H9 (cell line): ENCODE measurements around the gene COPS6. TPM values are rescaled to one million over a fixed set of nuclear protein-coding genes. Genes with fewer than 3 reads are reported as not detected.
A peak's percentile ranks its signal among the peaks of the same experiment; 100 is the strongest.

ENCODE experiments used
- DNase-seq: peaks from one replicate; pipeline ENCODE4 v3.0.0-alpha.2; 2017
- H2AFZ ChIP-seq: one replicate; pipeline ENCODE4 v1.6.1; 2013; ENCODE audit warnings: mild to moderate bottlenecking, low read length, control low read depth, moderate library complexity
- H2AK5ac ChIP-seq: 2 replicates; pipeline ENCODE4 v1.6.1; 2013; ENCODE audit warnings: low read length, control low read depth, mixed read lengths; ENCODE audit not compliant: insufficient read length
- H2BK120ac ChIP-seq: one replicate; pipeline ENCODE4 v1.6.1; 2013; ENCODE audit warnings: low read depth, mild to moderate bottlenecking, low read length, control low read depth, inconsistent platforms; ENCODE audit not compliant: poor library complexity, severe bottlenecking
- H2BK12ac ChIP-seq: 2 replicates; pipeline ENCODE4 v1.6.1; 2013; ENCODE audit warnings: low read length, control low read depth, mixed read lengths, low read depth; ENCODE audit not compliant: insufficient read length
- H2BK15ac ChIP-seq: 2 replicates; pipeline ENCODE4 v1.6.1; 2013; ENCODE audit warnings: low read depth, low read length, control low read depth
- H2BK20ac ChIP-seq: one replicate; pipeline ENCODE4 v1.6.1; 2013; ENCODE audit warnings: low read depth, mild to moderate bottlenecking, low read length, control low read depth, inconsistent platforms; ENCODE audit not compliant: poor library complexity, severe bottlenecking
- H2BK5ac ChIP-seq: 2 replicates; pipeline ENCODE4 v1.6.1; 2013; ENCODE audit warnings: low read length, control low read depth, mixed read lengths; ENCODE audit not compliant: insufficient read length
- H3K14ac ChIP-seq: 2 replicates; pipeline ENCODE4 v1.6.1; 2013; ENCODE audit warnings: low read length, control low read depth; ENCODE audit not compliant: insufficient read depth
- H3K18ac ChIP-seq: 2 replicates; pipeline ENCODE4 v1.6.1; 2013; ENCODE audit warnings: low read depth, mild to moderate bottlenecking, mixed read lengths, low read length, control low read depth; ENCODE audit not compliant: insufficient read length
- H3K23ac ChIP-seq: 2 replicates; pipeline ENCODE4 v1.6.1; 2013; ENCODE audit warnings: low read length, control low read depth, mixed read lengths, low read depth; ENCODE audit not compliant: insufficient read length
- H3K23me2 ChIP-seq: 2 replicates; pipeline ENCODE4 v1.6.1; 2013; ENCODE audit warnings: low read depth, mild to moderate bottlenecking, mixed read lengths, low read length, control low read depth; ENCODE audit not compliant: insufficient read length, poor library complexity, severe bottlenecking
- H3K27ac ChIP-seq: 2 replicates; pipeline ENCODE4 v1.5.1; 2013; ENCODE audit warnings: low read length, control low read depth, mixed read lengths, low read depth; ENCODE audit not compliant: insufficient read length
- H3K27me3 ChIP-seq: 2 replicates; pipeline ENCODE4 v1.6.1; 2013; ENCODE audit warnings: low read length, control low read depth, inconsistent platforms; ENCODE audit not compliant: insufficient read depth
- H3K4ac ChIP-seq: 2 replicates; pipeline ENCODE4 v1.6.1; 2013; ENCODE audit warnings: low read depth, mild to moderate bottlenecking, control low read depth, inconsistent platforms, low read length, moderate library complexity
- H3K4me1 ChIP-seq: 2 replicates; pipeline ENCODE4 v1.6.1; 2013; ENCODE audit warnings: low read length, control low read depth, inconsistent platforms; ENCODE audit not compliant: insufficient read depth
- H3K4me2 ChIP-seq: 2 replicates; pipeline ENCODE4 v1.6.1; 2013; ENCODE audit warnings: low read length, control low read depth, mixed read lengths; ENCODE audit not compliant: insufficient read length, insufficient read depth
- H3K56ac ChIP-seq: 2 replicates; pipeline ENCODE4 v1.6.1; 2013; ENCODE audit warnings: low read depth, mild to moderate bottlenecking, mixed read lengths, low read length, control low read depth; ENCODE audit not compliant: insufficient read length
- H3K79me1 ChIP-seq: 2 replicates; pipeline ENCODE4 v1.6.1; 2013; ENCODE audit warnings: low read depth, mild to moderate bottlenecking, moderate library complexity, low read length, control low read depth, inconsistent platforms; ENCODE audit not compliant: insufficient read depth, poor library complexity, severe bottlenecking
- H3K79me2 ChIP-seq: 2 replicates; pipeline ENCODE4 v1.6.1; 2013; ENCODE audit warnings: low read length, control low read depth, inconsistent platforms; ENCODE audit not compliant: insufficient read depth
- H3K9ac ChIP-seq: 2 replicates; pipeline ENCODE4 v1.6.1; 2013; ENCODE audit warnings: low read length, control low read depth, mixed read lengths; ENCODE audit not compliant: insufficient read length; ENCODE audit errors: extremely low read depth
- H3K9me3 ChIP-seq: one replicate; pipeline ENCODE4 v1.6.1; 2013; ENCODE audit warnings: low read depth, low read length, inconsistent platforms; ENCODE audit not compliant: control insufficient read depth
- H3T11ph ChIP-seq: one replicate; pipeline ENCODE4 v1.6.1; 2013; ENCODE audit warnings: mild to moderate bottlenecking, low read length, control low read depth, inconsistent platforms
- H4K20me1 ChIP-seq: one replicate; pipeline ENCODE4 v1.6.1; 2013; ENCODE audit not compliant: control insufficient read depth, insufficient read length, insufficient read depth
- H4K5ac ChIP-seq: 2 replicates; pipeline ENCODE4 v1.6.1; 2013; ENCODE audit warnings: low read depth, mild to moderate bottlenecking, mixed read lengths, low read length, control low read depth; ENCODE audit not compliant: insufficient read length
- H4K8ac ChIP-seq: replicated peaks from 2 replicates; pipeline ENCODE4 v1.6.1; 2013; ENCODE audit warnings: low read length, control low read depth, mixed read lengths, low read depth; ENCODE audit not compliant: insufficient read length
- H4K91ac ChIP-seq: 2 replicates; pipeline ENCODE4 v1.6.1; 2013; ENCODE audit warnings: low read depth, mild to moderate bottlenecking, moderate library complexity, mixed read lengths, low read length, control low read depth; ENCODE audit not compliant: insufficient read length
- H3K27ac Mint-ChIP-seq, 3 experiments: 2 replicates in 2 of 3; 3 replicates in 1 of 3; pipeline ENCODE4 v1.8.0; 2020 to 2021; ENCODE audit warnings: mixed read lengths in 3 of 3, mild to moderate bottlenecking in 1 of 3, moderate library complexity in 1 of 3
- H3K27me3 Mint-ChIP-seq: 2 replicates; pipeline ENCODE4 v1.8.0; 2021; ENCODE audit warnings: low read depth, mild to moderate bottlenecking, moderate library complexity, mixed read lengths
- H3K36me3 Mint-ChIP-seq, 3 experiments: 2 replicates in 2 of 3; 3 replicates in 1 of 3; pipeline ENCODE4 v1.8.0; 2020 to 2021; ENCODE audit warnings: low read depth in 3 of 3, mixed read lengths in 3 of 3; ENCODE audit not compliant: insufficient read depth in 1 of 3
- H3K4me1 Mint-ChIP-seq, 2 experiments: 2 replicates each; pipeline ENCODE4 v1.8.0; 2020; ENCODE audit warnings: mixed read lengths in 2 of 2
- H3K4me3 Mint-ChIP-seq, 2 experiments: 2 replicates in 1 of 2; 3 replicates in 1 of 2; pipeline ENCODE4 v1.8.0; 2020 to 2021; ENCODE audit warnings: mild to moderate bottlenecking in 2 of 2, mixed read lengths in 2 of 2, moderate library complexity in 1 of 2
- H3K9me3 Mint-ChIP-seq, 2 experiments: 2 replicates in 1 of 2; 3 replicates in 1 of 2; pipeline ENCODE4 v1.8.0; 2020; ENCODE audit warnings: mild to moderate bottlenecking in 2 of 2, mixed read lengths in 2 of 2, moderate library complexity in 1 of 2
- WGBS: extraction: QIAGEN DNeasy Blood & Tissue Kit; methylation state at CpG from one replicate; pipeline ENCODE4 v1.1.7; 2013; ENCODE audit warnings: missing lambda C conversion rate, low lambda C conversion rate, mixed read lengths; ENCODE audit not compliant: insufficient read length; ENCODE audit errors: extremely low coverage; 5-methylcytosine and 5-hydroxymethylcytosine counted together
- total RNA-seq: library from RNA; stranded (reverse); gene quantifications from 2 replicates; pipeline ENCODE4 v1.2.1, GENCODE V29; 2021
- TF ChIP-seq, protein P1 (sequence below): fragments of 200-600 bp; sonication (generic); conservative IDR thresholded peaks from 3 replicates; pipeline ENCODE4 v1.8.0; 2021; ENCODE audit warnings: antibody characterized with exemption, mild to moderate bottlenecking

The COPS6 gene
- total RNA-seq, 1 experiment from 2014 or later = 140 TPM

DNA sequence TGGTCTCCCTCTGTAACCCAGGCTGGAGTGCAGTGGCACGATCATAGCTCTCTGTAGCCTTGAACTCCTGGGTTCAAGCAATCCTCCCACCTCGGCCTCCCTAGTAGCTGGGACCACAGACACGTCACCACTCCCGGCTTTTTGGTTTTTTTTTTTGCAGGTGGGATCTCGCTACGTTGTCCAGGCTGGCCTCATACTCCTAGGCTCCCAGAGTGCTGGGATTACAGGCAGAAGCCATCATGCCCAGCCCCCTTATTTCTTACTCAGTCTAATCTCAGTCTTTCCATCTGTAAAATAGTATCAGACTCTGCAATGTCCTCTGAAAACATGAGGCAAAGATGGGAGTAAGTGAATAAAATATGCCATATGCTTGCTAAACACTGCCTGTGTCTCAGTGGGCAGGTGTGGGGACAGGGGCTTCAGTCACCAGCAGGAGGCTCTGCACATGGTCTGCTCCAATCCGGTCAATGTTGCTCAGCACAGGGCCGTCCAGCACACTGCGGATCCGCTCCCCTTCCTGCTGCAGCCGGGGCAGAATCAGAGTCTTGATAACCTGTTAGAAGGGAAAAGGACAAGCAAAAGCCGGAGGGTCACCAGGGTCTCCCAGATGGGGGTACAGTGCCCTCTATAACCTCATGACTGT is 20.9 kb downstream of the COPS6 start:
- no peak overlapping the region for H4K91ac ChIP-seq
- no peak overlapping the region for H3K4me2 ChIP-seq
- DNase-seq = no peak
- H3K14ac ChIP-seq = no peak overlapping the region
- WGBS = no CpG with 5 or more reads among the region's 12 CpGs
- Mint-ChIP-seq H3K4me3 (no peak overlapping the region), H3K36me3 (peaks cover 68 to 89% (median 88%) of the 10 kb centered on the region in 3 experiments), H3K27me3 (no peaks in the 10 kb centered on the region), H3K4me1 (0 out of 4 replicates have a peak, but pooled peaks cover 0 to 3% of the 10 kb centered on the region in 2 experiments), H3K27ac (no peak overlapping the region), H3K9me3 (no peaks in the 10 kb centered on the region)
- TF ChIP-seq, protein P1, sequence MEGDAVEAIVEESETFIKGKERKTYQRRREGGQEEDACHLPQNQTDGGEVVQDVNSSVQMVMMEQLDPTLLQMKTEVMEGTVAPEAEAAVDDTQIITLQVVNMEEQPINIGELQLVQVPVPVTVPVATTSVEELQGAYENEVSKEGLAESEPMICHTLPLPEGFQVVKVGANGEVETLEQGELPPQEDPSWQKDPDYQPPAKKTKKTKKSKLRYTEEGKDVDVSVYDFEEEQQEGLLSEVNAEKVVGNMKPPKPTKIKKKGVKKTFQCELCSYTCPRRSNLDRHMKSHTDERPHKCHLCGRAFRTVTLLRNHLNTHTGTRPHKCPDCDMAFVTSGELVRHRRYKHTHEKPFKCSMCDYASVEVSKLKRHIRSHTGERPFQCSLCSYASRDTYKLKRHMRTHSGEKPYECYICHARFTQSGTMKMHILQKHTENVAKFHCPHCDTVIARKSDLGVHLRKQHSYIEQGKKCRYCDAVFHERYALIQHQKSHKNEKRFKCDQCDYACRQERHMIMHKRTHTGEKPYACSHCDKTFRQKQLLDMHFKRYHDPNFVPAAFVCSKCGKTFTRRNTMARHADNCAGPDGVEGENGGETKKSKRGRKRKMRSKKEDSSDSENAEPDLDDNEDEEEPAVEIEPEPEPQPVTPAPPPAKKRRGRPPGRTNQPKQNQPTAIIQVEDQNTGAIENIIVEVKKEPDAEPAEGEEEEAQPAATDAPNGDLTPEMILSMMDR = peak; percentile 32; the same call in 1 of the 3 replicates
- no peaks in the 10 kb centered on the region for H3K9me3 ChIP-seq
- no peak overlapping the region for H2BK20ac ChIP-seq
- H4K5ac ChIP-seq = no peak overlapping the region
- H4K20me1 ChIP-seq = no peaks in the 10 kb centered on the region
- H3K56ac ChIP-seq = no peak overlapping the region
- no peak overlapping the region for H2BK15ac ChIP-seq
- H3K18ac ChIP-seq = no peak overlapping the region
- H3K79me2 ChIP-seq = no peaks in the 10 kb centered on the region
- no peak overlapping the region for H4K8ac ChIP-seq
- H2AFZ ChIP-seq = no peak overlapping the region
- no peaks in the 10 kb centered on the region for H3K23me2 ChIP-seq
- no peak overlapping the region for H2BK12ac ChIP-seq
- H3K23ac ChIP-seq = no peak overlapping the region
- H2AK5ac ChIP-seq = no peak overlapping the region
- no peak overlapping the region for H3T11ph ChIP-seq
- H3K27me3 ChIP-seq = no peaks in the 10 kb centered on the region
- H3K4ac ChIP-seq = no peak overlapping the region
- H3K79me1 ChIP-seq = no peaks in the 10 kb centered on the region
- no peak overlapping the region for H3K9ac ChIP-seq
- no peak overlapping the region for H3K27ac ChIP-seq
- no peaks in the 10 kb centered on the region for H3K4me1 ChIP-seq
- no peak overlapping the region for H2BK120ac ChIP-seq
- H2BK5ac ChIP-seq = no peak overlapping the region
